Measurements from ENCODE around the gene PCYT1A. TPM values are rescaled to one million over a fixed set of nuclear protein-coding genes. Genes with fewer than 3 reads are reported as not detected.

The PCYT1A gene
- total and polyA plus RNA-seq, 10 of the 15 experiments (the other 5 are each of a cell fraction or from before 2014, with no cell fraction given) = 10.8 to 64.3 (median 48.6) TPM

GRCh38 chr3:196186651-196187573 is 100.6 kb downstream of the PCYT1A start (continued):
- TF ChIP-seq SMAD1 (IDR thresholded peaks at IDR 0.05; ENCODE audit: low read depth, partially characterized antibody) (no peak), EGR1 (IDR thresholded peaks at IDR 0.05; ENCODE audit: borderline replicate concordance in 1 of 2, low read depth in 2 of 2, low read length in 2 of 2) (0 out of 3 replicates have a peak, but pooled peaks of 1 of the 2 experiments have one; percentile 21), TAF1 (IDR thresholded peaks at IDR 0.05; ENCODE audit: borderline replicate concordance, low read depth, low read length) (peak; percentile 40; the same call in 1 of the 2 replicates), SPI1 (IDR thresholded peaks at IDR 0.05; ENCODE audit: borderline replicate concordance, insufficient read depth, low read depth, low read length) (0 out of 2 replicates have a peak, but pooled peaks have one; percentile 34), STAT3 (IDR thresholded peaks at IDR 0.05; ENCODE audit: low read depth, low read length) (no peak), USF1 (IDR thresholded peaks at IDR 0.05; ENCODE audit: borderline replicate concordance, extremely low read length, insufficient read depth, low read depth, low read length) (peak; percentile 51)
- TF ChIP-seq, protein P1, sequence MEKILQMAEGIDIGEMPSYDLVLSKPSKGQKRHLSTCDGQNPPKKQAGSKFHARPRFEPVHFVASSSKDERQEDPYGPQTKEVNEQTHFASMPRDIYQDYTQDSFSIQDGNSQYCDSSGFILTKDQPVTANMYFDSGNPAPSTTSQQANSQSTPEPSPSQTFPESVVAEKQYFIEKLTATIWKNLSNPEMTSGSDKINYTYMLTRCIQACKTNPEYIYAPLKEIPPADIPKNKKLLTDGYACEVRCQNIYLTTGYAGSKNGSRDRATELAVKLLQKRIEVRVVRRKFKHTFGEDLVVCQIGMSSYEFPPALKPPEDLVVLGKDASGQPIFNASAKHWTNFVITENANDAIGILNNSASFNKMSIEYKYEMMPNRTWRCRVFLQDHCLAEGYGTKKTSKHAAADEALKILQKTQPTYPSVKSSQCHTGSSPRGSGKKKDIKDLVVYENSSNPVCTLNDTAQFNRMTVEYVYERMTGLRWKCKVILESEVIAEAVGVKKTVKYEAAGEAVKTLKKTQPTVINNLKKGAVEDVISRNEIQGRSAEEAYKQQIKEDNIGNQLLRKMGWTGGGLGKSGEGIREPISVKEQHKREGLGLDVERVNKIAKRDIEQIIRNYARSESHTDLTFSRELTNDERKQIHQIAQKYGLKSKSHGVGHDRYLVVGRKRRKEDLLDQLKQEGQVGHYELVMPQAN (conservative IDR thresholded peaks at IDR 0.05) = peak; percentile 40; the same call in 1 of the 2 replicates

All from GM12878 (cell line).